Activated B cell treated with CpG ODN at 0.5 μM for 24 hours (primary cell): Measurements from ENCODE around the gene GOLGA6L2. TPM values are rescaled to one million over a fixed set of nuclear protein-coding genes. Genes with fewer than 3 reads are reported as not detected.
"Not testable (repeated sequence)": the region's sequence is repeated elsewhere in the genome, so short reads cannot be mapped to it uniquely, and the experiment has no call there.

ENCODE experiments used
- ATAC-seq: fragments of 200-7000 bp; cut with Tn5 transposase; one replicate; pipeline ENCODE4 v1.10.0; 2021; ENCODE audit warnings: low read depth, mild to moderate bottlenecking, moderate library complexity
- CTCF ChIA-PET: fragments of 350-600 bp; sonication (Branson Sonifier 250); formaldehyde crosslinking; loops from one replicate; lab custom pipeline; 2021; ENCODE audit warnings: antibody characterized with exemption; lab: Charles Lee
- POLR2A ChIA-PET: fragments of 350-600 bp; sonication (Branson Sonifier 250); formaldehyde crosslinking; loops from one replicate; lab custom pipeline; 2021; ENCODE audit warnings: antibody characterized with exemption; lab: Charles Lee
- DNase-seq: peaks from one replicate; pipeline ENCODE4 v3.0.0; 2022
- H3K27ac Mint-ChIP-seq: one replicate; pipeline ENCODE4 v1.8.0; 2020; ENCODE audit warnings: mixed read lengths
- H3K27me3 Mint-ChIP-seq: one replicate; pipeline ENCODE4 v1.8.0; 2021; ENCODE audit warnings: mixed read lengths
- H3K36me3 Mint-ChIP-seq: one replicate; pipeline ENCODE4 v1.8.0; 2021; ENCODE audit warnings: low read depth, mixed read lengths
- H3K4me1 Mint-ChIP-seq: one replicate; pipeline ENCODE4 v1.8.0; 2021; ENCODE audit warnings: mixed read lengths
- H3K4me3 Mint-ChIP-seq: one replicate; pipeline ENCODE4 v1.8.0; 2020; ENCODE audit warnings: mild to moderate bottlenecking, mixed read lengths
- H3K9me3 Mint-ChIP-seq: one replicate; pipeline ENCODE4 v1.8.0; 2020; ENCODE audit warnings: mixed read lengths
- CTCF ChIP-seq: fragments of 200-600 bp; IDR thresholded peaks from one replicate; pipeline ENCODE4 v1.8.0; 2022; ENCODE audit warnings: antibody characterized with exemption, mild to moderate bottlenecking
- intact Hi-C: fragments of 100-400 bp; cut with micrococcal nuclease; formaldehyde crosslinking; loops from one replicate; pipeline ENCODE4 v1.15.1; 2024
- total RNA-seq: library from RNA; stranded (reverse); gene quantifications from 2 replicates; pipeline ENCODE4 v1.2.3, GENCODE V29; 2022

The GOLGA6L2 gene
- total RNA-seq, 1 donor from 2014 or later: not detected

DNA sequence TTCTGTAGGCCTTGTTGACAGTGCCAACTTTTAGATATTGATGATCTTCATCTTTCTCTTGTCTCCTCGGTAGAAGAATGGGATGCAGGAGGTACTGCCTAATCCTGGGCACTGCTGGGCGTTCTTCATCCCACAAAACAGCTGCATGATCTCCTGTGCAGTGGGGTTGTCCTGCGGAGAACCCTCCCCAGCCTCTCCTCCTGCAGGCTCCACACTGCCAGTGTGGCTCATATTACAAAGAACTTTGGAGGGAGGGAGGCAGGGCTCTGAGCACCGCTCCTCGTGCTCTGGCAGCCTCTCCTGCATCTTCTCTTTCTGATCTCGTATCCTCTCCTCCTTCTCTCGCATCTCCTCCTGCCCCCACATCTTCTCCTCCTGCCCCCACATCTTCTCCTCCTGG lies 7.5 kb downstream of the GOLGA6L2 start:
- H3K27ac Mint-ChIP-seq: no peak overlapping the region
- no peaks in the 10 kb centered on the region for H3K36me3 Mint-ChIP-seq
- CTCF ChIA-PET: no interaction called here
- ATAC-seq (no peak), DNase-seq (no peak)
- no peak overlapping the region for H3K4me3 Mint-ChIP-seq
- no peaks in the 10 kb centered on the region for H3K4me1 Mint-ChIP-seq
- H3K9me3 Mint-ChIP-seq: no peaks in the 10 kb centered on the region
- peaks cover 3% of the 10 kb centered on the region for H3K27me3 Mint-ChIP-seq
- POLR2A ChIA-PET: no interaction called here
- intact Hi-C loops: no loop called here
- TF ChIP-seq CTCF: no peak

DNA sequence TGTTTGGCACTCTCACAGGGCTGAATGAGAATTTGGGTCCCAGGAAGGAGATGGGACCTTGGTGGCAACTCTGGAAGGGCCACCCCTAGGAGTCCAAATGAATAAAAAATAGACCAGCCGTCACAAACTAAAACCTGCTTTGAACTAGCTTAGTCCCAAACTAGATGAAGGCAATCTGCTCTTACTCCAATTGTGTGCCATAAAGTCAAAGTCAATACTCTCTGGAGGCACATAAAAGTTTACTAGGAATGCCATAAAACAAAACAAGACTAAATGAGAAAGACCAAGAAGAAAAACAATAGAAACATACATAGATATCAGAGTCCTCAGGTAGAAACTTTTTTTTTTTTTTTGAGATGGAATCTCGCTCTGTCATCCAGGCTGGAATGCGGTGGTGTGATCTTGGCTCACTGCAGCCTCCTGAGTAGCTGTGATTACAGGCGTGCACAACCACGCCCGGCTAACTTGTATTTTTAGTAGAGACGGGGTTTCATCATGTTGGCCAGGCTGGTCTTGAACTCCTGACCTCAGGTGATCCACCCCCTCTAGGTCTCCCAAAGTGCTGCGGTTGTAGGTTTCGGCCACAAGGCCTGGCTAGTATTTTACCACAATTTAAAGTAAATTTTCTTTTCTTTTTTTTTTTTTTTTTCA lies 8.1 kb downstream of the GOLGA6L2 start:
- no peaks in the 10 kb centered on the region for H3K4me1 Mint-ChIP-seq
- no peak for ATAC-seq
- no peaks in the 10 kb centered on the region for H3K9me3 Mint-ChIP-seq
- ChIA-PET POLR2A (no interaction called here), CTCF (no interaction called here)
- H3K27me3 Mint-ChIP-seq: peaks cover 3% of the 10 kb centered on the region
- intact Hi-C loops: no loop called here
- no peak overlapping the region for H3K27ac Mint-ChIP-seq
- no peak for DNase-seq
- TF ChIP-seq CTCF: no peak
- no peak overlapping the region for H3K4me3 Mint-ChIP-seq
- no peaks in the 10 kb centered on the region for H3K36me3 Mint-ChIP-seq

GRCh38 chr15:23437673-23438072 lies 9.4 kb downstream of the GOLGA6L2 start:
- Mint-ChIP-seq H3K36me3 (no peaks in the 10 kb centered on the region), H3K4me1 (no peaks in the 10 kb centered on the region), H3K27me3 (peaks cover 3% of the 10 kb centered on the region), H3K4me3 (no peak overlapping the region), H3K27ac (no peak overlapping the region), H3K9me3 (no peaks in the 10 kb centered on the region)
- no peak for TF ChIP-seq CTCF
- ATAC-seq (no peak), DNase-seq (no peak)
- CTCF ChIA-PET: no interaction called here
- intact Hi-C loops: no loop called here
- POLR2A ChIA-PET: no interaction called here

DNA sequence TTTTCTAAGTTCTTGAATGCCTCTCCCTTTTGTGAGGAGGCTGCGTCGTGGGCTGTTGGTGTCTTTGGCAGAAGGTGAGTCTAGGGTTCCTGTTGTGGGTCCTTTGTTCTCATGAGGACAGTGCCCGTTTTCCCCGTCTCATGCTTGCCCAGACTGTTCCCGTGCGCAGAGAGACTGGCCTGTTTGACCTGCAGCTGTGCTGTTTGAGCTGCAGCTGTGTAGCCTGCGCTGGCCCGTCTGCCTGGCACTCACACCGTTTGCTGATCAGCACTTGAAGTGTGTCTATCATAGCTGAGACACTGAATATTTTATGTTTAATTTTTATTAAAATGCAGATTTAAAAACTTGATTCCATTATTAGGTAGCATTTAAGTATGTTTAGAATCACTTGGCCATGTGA lies 9.9 kb downstream of the GOLGA6L2 start:
- DNase-seq (no peak), ATAC-seq (no peak)
- Mint-ChIP-seq H3K4me1 (no peaks in the 10 kb centered on the region), H3K36me3 (no peaks in the 10 kb centered on the region), H3K4me3 (no peak overlapping the region), H3K9me3 (no peaks in the 10 kb centered on the region), H3K27ac (no peak overlapping the region), H3K27me3 (no peaks in the 10 kb centered on the region)
- ChIA-PET POLR2A (no interaction called here), CTCF (no interaction called here)
- TF ChIP-seq CTCF: no peak
- intact Hi-C loops: no loop called here

GRCh38 chr15:23436421-23436820 lies 10.6 kb downstream of the GOLGA6L2 start:
- Mint-ChIP-seq H3K4me1 (no peaks in the 10 kb centered on the region), H3K4me3 (no peak overlapping the region), H3K36me3 (no peaks in the 10 kb centered on the region), H3K9me3 (no peaks in the 10 kb centered on the region), H3K27ac (no peak overlapping the region), H3K27me3 (no peaks in the 10 kb centered on the region)
- ChIA-PET CTCF (no interaction called here), POLR2A (no interaction called here)
- no peak for DNase-seq
- intact Hi-C loops: no loop called here
- TF ChIP-seq CTCF: no peak
- no peak for ATAC-seq

DNA sequence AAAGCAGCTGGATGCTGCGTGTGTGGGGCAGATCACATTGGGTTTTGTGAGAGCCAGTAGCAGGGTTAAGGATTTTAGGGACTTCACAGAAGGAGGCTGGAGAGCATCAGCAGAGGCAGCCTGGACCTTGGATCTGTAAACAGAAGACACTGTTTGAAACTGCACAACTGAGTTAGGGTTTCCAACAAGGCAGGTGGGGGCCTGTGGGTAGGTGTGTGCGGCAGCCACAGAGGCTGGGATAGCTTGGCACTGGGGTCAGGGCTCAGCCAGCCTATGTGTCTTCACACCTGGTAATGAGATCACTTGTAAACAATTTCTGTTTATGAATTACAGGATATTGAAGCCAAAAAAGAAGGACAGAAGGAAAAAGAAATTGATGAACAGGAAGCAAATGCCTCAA lies 12.3 kb downstream of the GOLGA6L2 start:
- H3K4me1 Mint-ChIP-seq, H3K4me3 Mint-ChIP-seq, H3K9me3 Mint-ChIP-seq, H3K27me3 Mint-ChIP-seq, ATAC-seq, H3K36me3 Mint-ChIP-seq, CTCF ChIA-PET, POLR2A ChIA-PET, intact Hi-C loops, DNase-seq, H3K27ac Mint-ChIP-seq: not testable (repeated sequence)

DNA sequence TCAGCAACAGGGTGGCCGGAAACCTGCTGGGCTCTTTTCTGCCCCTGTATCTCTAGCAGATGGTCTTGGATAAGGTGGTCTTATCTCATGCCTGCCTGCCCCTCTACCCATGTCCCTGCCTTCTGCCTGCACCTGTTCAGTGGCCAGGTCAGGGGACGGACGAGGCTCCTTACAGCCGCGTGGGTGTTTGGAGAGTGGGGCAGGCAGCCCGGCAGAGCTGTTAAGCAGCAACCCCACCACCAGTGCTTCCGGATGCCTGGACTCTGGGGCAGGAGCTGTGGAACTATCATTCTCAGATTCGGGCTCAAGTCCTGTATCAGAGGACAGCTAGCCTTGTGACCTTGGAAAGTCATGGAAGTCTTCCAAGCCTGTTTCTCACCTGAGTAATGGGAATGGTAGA lies 21.7 kb downstream of the GOLGA6L2 start:
- H3K36me3 Mint-ChIP-seq, ATAC-seq, POLR2A ChIA-PET, H3K4me1 Mint-ChIP-seq, H3K9me3 Mint-ChIP-seq, H3K27me3 Mint-ChIP-seq, intact Hi-C loops, H3K4me3 Mint-ChIP-seq, DNase-seq, H3K27ac Mint-ChIP-seq, CTCF ChIA-PET: not testable (repeated sequence)
